SK-N-SH (cell line): ENCODE data around the gene SHMT2. TPM values are rescaled to one million over a fixed set of nuclear protein-coding genes. Genes with fewer than 3 reads are reported as not detected.

Experiments
- CTCF ChIA-PET: fragments of 300-600, 350-600 bp; formaldehyde crosslinking; extraction: SDS; loops from one replicate; lab custom pipeline; 2021; lab: Yijun Ruan, JAX
- POLR2A ChIA-PET: fragments of 350-600 bp; sonication (Branson Sonifier 250); formaldehyde crosslinking; extraction: SDS; loops from one replicate; lab custom pipeline; 2020; ENCODE audit warnings: antibody characterized with exemption, inconsistent platforms; lab: Yijun Ruan, JAX
- DNase-seq: peaks from one replicate; pipeline ENCODE4 v3.0.0; 2012
- H2AFZ ChIP-seq: fragments of 200-600 bp; sonication (generic); 2 replicates; pipeline ENCODE4 v1.8.1; 2016; ENCODE audit warnings: antibody characterized with exemption, mild to moderate bottlenecking, low read depth
- H3F3A ChIP-seq: fragments of 200-600 bp; sonication (generic); replicated peaks from 2 replicates; pipeline ENCODE3; 2016; ENCODE audit warnings: antibody characterized with exemption, mild to moderate bottlenecking; ENCODE audit not compliant: insufficient read depth
- H3K27ac ChIP-seq, 2 experiments: fragments of 200-500 bp in 1 of 2; fragments of 200-600 bp in 1 of 2; sonication (Bioruptor generic) in 1 of 2; sonication (generic), shearing (Covaris generic) in 1 of 2; 2 replicates each; pipeline versions ENCODE4 v1.5.1 to v1.6.1; 2014 to 2016; ENCODE audit warnings: low read depth in 2 of 2, inconsistent platforms in 1 of 2, low read length in 1 of 2, mild to moderate bottlenecking in 1 of 2, mixed read lengths in 1 of 2
- H3K27me3 ChIP-seq: fragments of 200-600 bp; sonication (generic), shearing (Covaris generic); 2 replicates; pipeline ENCODE4 v1.6.1; 2016; ENCODE audit warnings: mixed run types; ENCODE audit not compliant: insufficient read depth
- H3K36me3 ChIP-seq, 2 experiments: fragments of 200-500 bp in 1 of 2; fragments of 200-600 bp in 1 of 2; sonication (Bioruptor generic) in 1 of 2; sonication (generic) in 1 of 2; replicated peaks in 1 of 2; 2 replicates each; pipeline versions ENCODE3 to v1.5.1; 2014 to 2016; ENCODE audit warnings: low read length in 1 of 2, mild to moderate bottlenecking in 1 of 2; ENCODE audit not compliant: insufficient read depth in 2 of 2, control insufficient read depth in 1 of 2
- H3K4me1 ChIP-seq, 2 experiments: fragments of 200-500 bp in 1 of 2; fragments of 200-600 bp in 1 of 2; sonication (Bioruptor generic) in 1 of 2; sonication (generic), shearing (Covaris generic) in 1 of 2; 2 replicates each; pipeline versions ENCODE4 v1.5.1 to v1.6.1; 2014 to 2016; ENCODE audit warnings: low read depth in 1 of 2, low read length in 1 of 2, mixed run types in 1 of 2; ENCODE audit not compliant: insufficient read depth in 2 of 2, control insufficient read depth in 1 of 2
- H3K4me2 ChIP-seq: fragments of 200-600 bp; sonication (generic), shearing (Covaris generic); 2 replicates; pipeline ENCODE4 v1.6.1; 2017; ENCODE audit warnings: mixed run types
- H3K4me3 ChIP-seq, 2 experiments: fragments of 200-500 bp in 1 of 2; fragments of 200-600 bp in 1 of 2; sonication (Bioruptor generic) in 1 of 2; sonication (generic), shearing (Covaris generic) in 1 of 2; 2 replicates each; pipeline versions ENCODE4 v1.5.1 to v1.8.1; 2014 to 2016; ENCODE audit warnings: low read depth in 2 of 2, inconsistent platforms in 1 of 2, low read length in 1 of 2, mild to moderate bottlenecking in 1 of 2, mixed read lengths in 1 of 2, moderate library complexity in 1 of 2
- H3K79me2 ChIP-seq: fragments of 200-600 bp; sonication (generic); 2 replicates; pipeline ENCODE4 v1.8.1; 2017; ENCODE audit warnings: mild to moderate bottlenecking; ENCODE audit not compliant: insufficient read depth
- H3K9ac ChIP-seq: fragments of 200-600 bp; sonication (generic); 2 replicates; pipeline ENCODE4 v1.6.1; 2017; ENCODE audit warnings: mixed run types
- H3K9me2 ChIP-seq: fragments of 200-600 bp; sonication (generic); 2 replicates; pipeline ENCODE4 v1.6.1; 2017; ENCODE audit warnings: mixed run types
- H3K9me3 ChIP-seq: fragments of 200-600 bp; sonication (generic); 2 replicates; pipeline ENCODE4 v1.6.1; 2017; ENCODE audit warnings: mixed run types, mild to moderate bottlenecking, moderate library complexity
- H4K20me1 ChIP-seq: fragments of 200-600 bp; sonication (generic); 2 replicates; pipeline ENCODE4 v1.6.1; 2017; ENCODE audit warnings: mild to moderate bottlenecking, mixed run types; ENCODE audit not compliant: insufficient read depth
- CHD2 ChIP-seq: fragments of 150-350 bp; IDR thresholded peaks from 2 replicates; pipeline ENCODE4 v1.6.1; 2018; ENCODE audit warnings: low read length; ENCODE audit not compliant: partially characterized antibody
- ELF1 ChIP-seq: IDR thresholded peaks from 2 replicates; pipeline ENCODE4 v1.4.0; 2012
- EP300 ChIP-seq, 2 experiments: IDR thresholded peaks; 2 replicates each; pipeline versions ENCODE4 v1.4.0 to v1.6.1; 2012; ENCODE audit warnings: borderline replicate concordance in 1 of 2, low read depth in 1 of 2, low read length in 1 of 2
- EZH2phosphoT487 ChIP-seq: fragments of 200-600 bp; sonication (generic); IDR thresholded peaks from 2 replicates; pipeline ENCODE4 v1.6.1; 2017; ENCODE audit warnings: low read depth, mixed run types, mild to moderate bottlenecking, antibody characterized with exemption, moderate library complexity, borderline replicate concordance
- FOXM1 ChIP-seq: IDR thresholded peaks from 2 replicates; pipeline ENCODE4 v1.4.0; 2012; ENCODE audit warnings: low read depth, mild to moderate bottlenecking
- GABPA ChIP-seq: IDR thresholded peaks from 2 replicates; pipeline ENCODE4 v1.4.0; 2012; ENCODE audit warnings: low read depth, mild to moderate bottlenecking
- GATA2 ChIP-seq: sonication (generic); formaldehyde crosslinking; IDR thresholded peaks from 2 replicates; pipeline ENCODE4 v1.5.0; 2020; ENCODE audit warnings: mild to moderate bottlenecking, missing genetic modification reagents
- MXI1 ChIP-seq: IDR thresholded peaks from 2 replicates; pipeline ENCODE4 v1.6.1; 2012; ENCODE audit warnings: mild to moderate bottlenecking, low read depth, low read length, improper control_type of control experiment
- RAD21 ChIP-seq: IDR thresholded peaks from 2 replicates; pipeline ENCODE4 v1.6.1; 2012; ENCODE audit warnings: mild to moderate bottlenecking, low read length
- RFX5 ChIP-seq: IDR thresholded peaks from 2 replicates; pipeline ENCODE4 v1.6.1; 2012; ENCODE audit warnings: mild to moderate bottlenecking, improper control_type of control experiment, low read length
- RXRA ChIP-seq: IDR thresholded peaks from 2 replicates; pipeline ENCODE4 v1.4.0; 2012; ENCODE audit warnings: low read depth, mild to moderate bottlenecking, borderline replicate concordance
- TAF1 ChIP-seq: IDR thresholded peaks from 2 replicates; pipeline ENCODE4 v1.6.1; 2012; ENCODE audit warnings: low read depth, mild to moderate bottlenecking, low read length, moderate library complexity, borderline replicate concordance
- YY1 ChIP-seq: IDR thresholded peaks from 2 replicates; pipeline ENCODE4 v1.4.0; 2012; ENCODE audit warnings: low read depth, mild to moderate bottlenecking
- WGBS: methylation state at CpG from one replicate; pipeline ENCODE4 v1.1.6; 2017; ENCODE audit warnings: low lambda C conversion rate; 5-methylcytosine and 5-hydroxymethylcytosine counted together
- polyA plus RNA-seq, 3 experiments: library from polyadenylated mRNA; depleted of rRNA; stranded (reverse); fragments of >200 nt; gene quantifications; 2 replicates each; pipeline ENCODE4 v1.2.3, GENCODE V29; 2012
- TF ChIP-seq, protein P1 (sequence below): IDR thresholded peaks from 2 replicates; pipeline ENCODE4; 2012
- TF ChIP-seq, protein P2 (sequence below): IDR thresholded peaks from 2 replicates; pipeline ENCODE4 v1.4.0; 2012; ENCODE audit warnings: low read depth, borderline replicate concordance
- TF ChIP-seq, protein P3 (sequence below): fragments of 150-350 bp; IDR thresholded peaks from 2 replicates; pipeline ENCODE4 v1.6.1; 2016; ENCODE audit warnings: mild to moderate bottlenecking, low read depth, low read length
- TF ChIP-seq, protein P4 (sequence below): IDR thresholded peaks from 2 replicates; pipeline ENCODE4 v1.4.0; 2012; ENCODE audit warnings: low read depth

The SHMT2 gene
- polyA plus RNA-seq, 1 of the 3 experiments (the other 2 are of a cell fraction): 204 TPM

DNA sequence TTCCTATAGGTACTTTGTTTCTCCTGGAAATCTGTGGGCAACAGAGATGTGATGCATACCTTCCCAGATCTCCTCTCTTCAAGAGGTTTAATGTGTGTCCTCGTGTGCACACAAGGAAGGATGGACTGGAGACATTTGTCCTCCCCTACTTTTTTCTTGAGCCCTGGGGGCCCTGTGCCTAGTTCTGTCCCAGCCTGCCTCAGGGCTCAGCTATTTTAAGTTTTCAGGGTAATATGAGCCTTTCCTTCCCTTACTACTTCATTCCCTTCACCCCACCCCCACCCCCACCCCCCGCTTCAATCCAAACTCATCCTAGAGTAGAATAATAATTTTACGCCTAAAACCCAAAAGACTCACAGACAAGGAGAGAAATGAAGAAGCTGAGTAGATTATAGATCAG is 21.0 kb downstream of the SHMT2 start:
- TF ChIP-seq EZH2phosphoT487 (no peak), RAD21 (no peak), TAF1 (no peak), RFX5 (no peak), EP300 (IDR thresholded peaks at IDR 0.05; ENCODE audit: borderline replicate concordance in 1 of 2, low read depth in 1 of 2, low read length in 1 of 2) (no peak), CHD2 (no peak), RXRA (no peak), MXI1 (no peak), ELF1 (no peak), GABPA (no peak), YY1 (no peak), GATA2 (CRISPR knock-in tag) (no peak), FOXM1 (no peak)
- TF ChIP-seq, protein P1, sequence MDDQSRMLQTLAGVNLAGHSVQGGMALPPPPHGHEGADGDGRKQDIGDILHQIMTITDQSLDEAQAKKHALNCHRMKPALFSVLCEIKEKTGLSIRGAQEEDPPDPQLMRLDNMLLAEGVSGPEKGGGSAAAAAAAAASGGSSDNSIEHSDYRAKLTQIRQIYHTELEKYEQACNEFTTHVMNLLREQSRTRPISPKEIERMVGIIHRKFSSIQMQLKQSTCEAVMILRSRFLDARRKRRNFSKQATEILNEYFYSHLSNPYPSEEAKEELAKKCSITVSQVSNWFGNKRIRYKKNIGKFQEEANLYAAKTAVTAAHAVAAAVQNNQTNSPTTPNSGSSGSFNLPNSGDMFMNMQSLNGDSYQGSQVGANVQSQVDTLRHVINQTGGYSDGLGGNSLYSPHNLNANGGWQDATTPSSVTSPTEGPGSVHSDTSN: no peak
- TF ChIP-seq, protein P2, sequence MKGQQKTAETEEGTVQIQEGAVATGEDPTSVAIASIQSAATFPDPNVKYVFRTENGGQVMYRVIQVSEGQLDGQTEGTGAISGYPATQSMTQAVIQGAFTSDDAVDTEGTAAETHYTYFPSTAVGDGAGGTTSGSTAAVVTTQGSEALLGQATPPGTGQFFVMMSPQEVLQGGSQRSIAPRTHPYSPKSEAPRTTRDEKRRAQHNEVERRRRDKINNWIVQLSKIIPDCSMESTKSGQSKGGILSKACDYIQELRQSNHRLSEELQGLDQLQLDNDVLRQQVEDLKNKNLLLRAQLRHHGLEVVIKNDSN: no peak
- TF ChIP-seq, protein P3, sequence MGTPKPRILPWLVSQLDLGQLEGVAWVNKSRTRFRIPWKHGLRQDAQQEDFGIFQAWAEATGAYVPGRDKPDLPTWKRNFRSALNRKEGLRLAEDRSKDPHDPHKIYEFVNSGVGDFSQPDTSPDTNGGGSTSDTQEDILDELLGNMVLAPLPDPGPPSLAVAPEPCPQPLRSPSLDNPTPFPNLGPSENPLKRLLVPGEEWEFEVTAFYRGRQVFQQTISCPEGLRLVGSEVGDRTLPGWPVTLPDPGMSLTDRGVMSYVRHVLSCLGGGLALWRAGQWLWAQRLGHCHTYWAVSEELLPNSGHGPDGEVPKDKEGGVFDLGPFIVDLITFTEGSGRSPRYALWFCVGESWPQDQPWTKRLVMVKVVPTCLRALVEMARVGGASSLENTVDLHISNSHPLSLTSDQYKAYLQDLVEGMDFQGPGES: no peak
- TF ChIP-seq, protein P4, sequence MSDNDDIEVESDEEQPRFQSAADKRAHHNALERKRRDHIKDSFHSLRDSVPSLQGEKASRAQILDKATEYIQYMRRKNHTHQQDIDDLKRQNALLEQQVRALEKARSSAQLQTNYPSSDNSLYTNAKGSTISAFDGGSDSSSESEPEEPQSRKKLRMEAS: no peak
- no peak overlapping the region for H3K4me3 ChIP-seq
- ChIA-PET CTCF (interaction anchor here (1.0 to 31.5 kb wide), 10 partner anchors 10 to 209 kb away, joined by 3 to 937 read pairs (median 10); partner anchors contain the start of genes GLI1 and NXPH4), POLR2A (no interaction called here)
- H3K4me1 ChIP-seq: no peaks in the 10 kb centered on the region
- H3K9ac ChIP-seq: no peak overlapping the region
- DNase-seq: no peak
- H3K9me3 ChIP-seq: no peaks in the 10 kb centered on the region
- H2AFZ ChIP-seq: no peak overlapping the region
- WGBS: 95% methylated on average over 3 of the region's 3 CpGs
- H3K27me3 ChIP-seq: no peaks in the 10 kb centered on the region
- H3F3A ChIP-seq: no peaks in the 10 kb centered on the region
- H3K79me2 ChIP-seq: no peaks in the 10 kb centered on the region
- no peaks in the 10 kb centered on the region for H3K9me2 ChIP-seq
- no peaks in the 10 kb centered on the region for H4K20me1 ChIP-seq
- no peak overlapping the region for H3K4me2 ChIP-seq
- no peak overlapping the region for H3K27ac ChIP-seq
- peaks cover 4 to 9% of the 10 kb centered on the region in 2 experiments for H3K36me3 ChIP-seq
